T-helper 1 cell treated with Interleukin-12 subunit alpha and Interleukin-12 subunit beta and Interleukin-4 antibody, amounts not matched to agents 30 μg/mL and 1 μg/mL, for 36 hours (primary cell): ENCODE measurements around the gene SEC31A.
"Not testable (repeated sequence)": the region's sequence is repeated elsewhere in the genome, so short reads cannot be mapped to it uniquely, and the experiment has no call there.

Experiments
- H3K27ac Mint-ChIP-seq: one replicate; pipeline ENCODE4 v1.8.0; 2021; ENCODE audit warnings: mild to moderate bottlenecking, mixed read lengths
- H3K27me3 Mint-ChIP-seq: one replicate; pipeline ENCODE4 v1.8.0; 2021; ENCODE audit warnings: low read depth, mixed read lengths
- H3K36me3 Mint-ChIP-seq: one replicate; pipeline ENCODE4 v1.8.0; 2021; ENCODE audit warnings: low read depth, mixed read lengths
- H3K4me1 Mint-ChIP-seq: one replicate; pipeline ENCODE4 v1.8.0; 2021; ENCODE audit warnings: low read depth, mixed read lengths
- H3K4me3 Mint-ChIP-seq: one replicate; pipeline ENCODE4 v1.8.0; 2021; ENCODE audit warnings: mild to moderate bottlenecking, moderate library complexity, mixed read lengths
- H3K9me3 Mint-ChIP-seq: one replicate; pipeline ENCODE4 v1.8.0; 2021; ENCODE audit warnings: mixed read lengths

The SEC31A gene

GRCh38 chr4:82833696-82834313 lies 57.1 kb downstream of the SEC31A start:
- Mint-ChIP-seq H3K4me1 (no peaks in the 10 kb centered on the region), H3K36me3 (peaks cover 44% of the 10 kb centered on the region), H3K27ac (no peak overlapping the region), H3K4me3 (no peak overlapping the region), H3K27me3 (no peaks in the 10 kb centered on the region), H3K9me3 (peaks cover 4% of the 10 kb centered on the region)

GRCh38 chr4:82833060-82833459 lies 57.9 kb downstream of the SEC31A start:
- H3K36me3 Mint-ChIP-seq: peaks cover 40% of the 10 kb centered on the region
- not testable (repeated sequence) for H3K27ac Mint-ChIP-seq, H3K4me3 Mint-ChIP-seq, H3K9me3 Mint-ChIP-seq, H3K27me3 Mint-ChIP-seq, H3K4me1 Mint-ChIP-seq

GRCh38 chr4:82825425-82825824 lies 65.5 kb downstream of the SEC31A start:
- H3K36me3 Mint-ChIP-seq: peaks cover 38% of the 10 kb centered on the region
- no peaks in the 10 kb centered on the region for H3K9me3 Mint-ChIP-seq
- H3K4me3 Mint-ChIP-seq: no peak overlapping the region
- H3K4me1 Mint-ChIP-seq: no peaks in the 10 kb centered on the region
- H3K27me3 Mint-ChIP-seq: no peaks in the 10 kb centered on the region
- H3K27ac Mint-ChIP-seq: no peak overlapping the region

- Mint-ChIP-seq H3K4me3 (no peak overlapping the region), H3K36me3 (peaks cover 49% of the 10 kb centered on the region), H3K27ac (no peak overlapping the region), H3K27me3 (no peaks in the 10 kb centered on the region), H3K4me1 (no peaks in the 10 kb centered on the region), H3K9me3 (no peaks in the 10 kb centered on the region)
These were observed 67.9 kb downstream of the SEC31A start for GRCh38 chr4:82823062-82823461.

- Mint-ChIP-seq H3K4me1 (no peaks in the 10 kb centered on the region), H3K27ac (no peak overlapping the region), H3K27me3 (no peaks in the 10 kb centered on the region), H3K9me3 (no peaks in the 10 kb centered on the region), H3K4me3 (no peak overlapping the region), H3K36me3 (peaks cover 42% of the 10 kb centered on the region)
These were observed 70.3 kb downstream of the SEC31A start for GRCh38 chr4:82820689-82821088.

GRCh38 chr4:82818664-82819662 lies 72.0 kb downstream of the SEC31A start:
- Mint-ChIP-seq H3K4me3 (no peak overlapping the region), H3K4me1 (no peaks in the 10 kb centered on the region), H3K27me3 (no peaks in the 10 kb centered on the region), H3K36me3 (peaks cover 34% of the 10 kb centered on the region), H3K9me3 (no peaks in the 10 kb centered on the region), H3K27ac (no peak overlapping the region)

- not testable (repeated sequence) for H3K4me1 Mint-ChIP-seq, H3K27ac Mint-ChIP-seq, H3K4me3 Mint-ChIP-seq, H3K9me3 Mint-ChIP-seq, H3K27me3 Mint-ChIP-seq
- peaks cover 25% of the 10 kb centered on the region for H3K36me3 Mint-ChIP-seq
These were observed 74.1 kb downstream of the SEC31A start for GRCh38 chr4:82816874-82817273.

GRCh38 chr4:82814034-82814433 lies 76.9 kb downstream of the SEC31A start:
- Mint-ChIP-seq H3K4me3 (no peak overlapping the region), H3K36me3 (peaks cover 11% of the 10 kb centered on the region), H3K9me3 (no peaks in the 10 kb centered on the region), H3K27ac (no peak overlapping the region), H3K27me3 (no peaks in the 10 kb centered on the region), H3K4me1 (no peaks in the 10 kb centered on the region)

GRCh38 chr4:82811838-82812341 lies 79.1 kb downstream of the SEC31A start:
- no peak overlapping the region for H3K4me3 Mint-ChIP-seq
- peaks cover 4% of the 10 kb centered on the region for H3K27me3 Mint-ChIP-seq
- H3K4me1 Mint-ChIP-seq: no peaks in the 10 kb centered on the region
- no peak overlapping the region for H3K27ac Mint-ChIP-seq
- H3K9me3 Mint-ChIP-seq: no peaks in the 10 kb centered on the region
- peaks cover 3% of the 10 kb centered on the region for H3K36me3 Mint-ChIP-seq

GRCh38 chr4:82811392-82811791 lies 79.6 kb downstream of the SEC31A start:
- H3K9me3 Mint-ChIP-seq: no peaks in the 10 kb centered on the region
- H3K36me3 Mint-ChIP-seq: peaks cover 3% of the 10 kb centered on the region
- H3K4me1 Mint-ChIP-seq: no peaks in the 10 kb centered on the region
- H3K4me3 Mint-ChIP-seq: no peak overlapping the region
- peaks cover 4% of the 10 kb centered on the region for H3K27me3 Mint-ChIP-seq
- H3K27ac Mint-ChIP-seq: no peak overlapping the region

GRCh38 chr4:82810176-82810575 lies 80.8 kb downstream of the SEC31A start:
- Mint-ChIP-seq H3K9me3 (no peaks in the 10 kb centered on the region), H3K27me3 (peaks cover 4% of the 10 kb centered on the region), H3K4me1 (no peaks in the 10 kb centered on the region), H3K27ac (no peak overlapping the region), H3K4me3 (no peak overlapping the region), H3K36me3 (peaks cover 2% of the 10 kb centered on the region)

- Mint-ChIP-seq H3K27ac (no peak overlapping the region), H3K9me3 (no peaks in the 10 kb centered on the region), H3K27me3 (peaks cover 4% of the 10 kb centered on the region), H3K36me3 (peaks cover 1% of the 10 kb centered on the region), H3K4me3 (no peak overlapping the region), H3K4me1 (no peaks in the 10 kb centered on the region)
These were observed 81.3 kb downstream of the SEC31A start for GRCh38 chr4:82809619-82810018.

- H3K9me3 Mint-ChIP-seq: no peaks in the 10 kb centered on the region
- H3K4me3 Mint-ChIP-seq: no peak overlapping the region
- H3K36me3 Mint-ChIP-seq: peaks cover under 1% of the 10 kb centered on the region
- H3K27ac Mint-ChIP-seq: no peak overlapping the region
- peaks cover 9% of the 10 kb centered on the region for H3K4me1 Mint-ChIP-seq
- H3K27me3 Mint-ChIP-seq: peaks cover 2% of the 10 kb centered on the region
These were observed 87.2 kb downstream of the SEC31A start for GRCh38 chr4:82803746-82804145.

GRCh38 chr4:82802911-82803310 lies 88.0 kb downstream of the SEC31A start:
- Mint-ChIP-seq H3K27me3 (peaks cover 4% of the 10 kb centered on the region), H3K4me3 (no peak overlapping the region), H3K36me3 (no peaks in the 10 kb centered on the region), H3K4me1 (peaks cover 9% of the 10 kb centered on the region), H3K9me3 (no peaks in the 10 kb centered on the region), H3K27ac (no peak overlapping the region)
